ENCODE results near the gene ITGAL.

GRCh38 chr16:30430428-30430970 is 42.0 kb upstream of the ITGAL start:
- TF ChIP-seq CTCF (IDR thresholded peaks at IDR 0.05) (peak in 7 of 12 donors; percentile 1 to 51 (median 17)), POLR2A (IDR thresholded peaks at IDR 0.05) (no peak)

Measured in heart left ventricle (tissue), 13 donors.